ENCODE results near the gene PPY. TPM values are rescaled to one million over a fixed set of nuclear protein-coding genes. Genes with fewer than 3 reads are reported as not detected.

PPY gene
- total RNA-seq, 4 donors from 2014 or later: not detected

DNA sequence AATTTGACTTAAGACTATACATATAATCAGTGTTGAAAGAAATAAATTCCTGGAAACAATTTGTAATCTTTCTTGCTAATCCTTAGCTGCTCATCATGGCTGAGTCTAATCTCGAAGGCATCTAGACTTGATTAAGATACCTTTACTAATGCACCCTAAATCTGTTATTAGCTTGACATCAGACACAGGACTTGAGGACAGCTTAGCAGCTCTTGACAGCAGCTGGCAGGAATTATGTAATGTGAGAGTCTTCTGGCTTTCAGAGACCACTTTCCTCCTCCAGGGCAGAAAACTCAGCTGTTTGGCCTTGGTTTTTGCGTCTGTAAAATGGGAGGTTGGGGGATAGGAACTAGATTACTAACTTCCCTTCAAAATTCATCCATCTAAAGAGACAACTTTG lies 27.8 kb downstream of the PPY start:
- H3K4me1 ChIP-seq: peaks cover 0 to 12% (median 0%) of the 10 kb centered on the region in 3 donors
- no peak for TF ChIP-seq EP300 (IDR thresholded peaks at IDR 0.05)
- TF ChIP-seq POLR2AphosphoS5 (IDR thresholded peaks at IDR 0.05): no peak
- TF ChIP-seq CTCF (IDR thresholded peaks at IDR 0.05): no peak
- no peak for TF ChIP-seq POLR2A (IDR thresholded peaks at IDR 0.05)
- no peaks in the 10 kb centered on the region for H3K9me3 ChIP-seq
- H3K4me3 ChIP-seq: no peak overlapping the region
- H3K27ac ChIP-seq: no peak overlapping the region
- ATAC-seq: no peak
- H3K36me3 ChIP-seq: no peaks in the 10 kb centered on the region
- WGBS, 2 donors (ENCODE audit: low coverage in 1 of 2): 47 to 71% methylated on average over 2 of the region's 2 CpGs
- peaks cover 32% of the 10 kb centered on the region for H3K27me3 ChIP-seq

- Histone ChIP-seq H3K9me3 (no peaks in the 10 kb centered on the region), H3K27ac (no peak overlapping the region), H3K36me3 (no peaks in the 10 kb centered on the region), H3K4me1 (peaks cover 0 to 16% (median 1%) of the 10 kb centered on the region in 3 donors), H3K27me3 (peaks cover 23% of the 10 kb centered on the region), H3K4me3 (no peak overlapping the region)
- TF ChIP-seq EP300 (IDR thresholded peaks at IDR 0.05): no peak
- no peak for TF ChIP-seq POLR2AphosphoS5 (IDR thresholded peaks at IDR 0.05)
- no peak for TF ChIP-seq POLR2A (IDR thresholded peaks at IDR 0.05)
- no peak for TF ChIP-seq CTCF (IDR thresholded peaks at IDR 0.05)
- no peak for ATAC-seq
- 71% methylated on average over 3 of the region's 6 CpGs; no CpG with 5 or more reads in 1 of the 2 donors for WGBS, 2 donors (ENCODE audit: low coverage in 1 of 2)
Observed at GRCh38 chr17:43913584-43913983, 28.7 kb downstream of the PPY start.

DNA sequence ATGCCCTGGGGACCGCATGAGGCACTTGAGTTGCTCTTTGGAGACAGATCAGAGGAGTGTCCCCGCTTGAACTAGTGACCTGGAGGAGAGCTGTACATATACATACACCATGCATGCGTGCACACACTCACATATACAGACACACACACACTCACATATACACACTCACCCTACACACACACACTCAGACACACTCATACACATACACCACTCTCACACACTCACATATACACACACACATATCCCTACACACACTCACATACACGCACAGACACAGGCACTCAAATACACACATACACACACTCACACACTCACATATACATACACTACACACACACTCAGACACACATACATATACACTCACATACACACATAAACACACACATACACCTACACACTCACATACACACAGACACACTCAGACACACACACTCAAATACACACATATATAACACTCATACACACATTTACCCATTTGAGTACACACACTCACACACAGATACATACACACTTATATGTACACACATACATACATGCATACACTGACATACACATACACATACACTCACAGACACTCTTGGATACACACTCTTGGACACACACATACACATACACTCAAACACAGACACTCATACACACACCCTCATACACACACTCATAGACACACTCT lies 29.5 kb downstream of the PPY start:
- no peak overlapping the region for H3K4me3 ChIP-seq
- H3K27ac ChIP-seq: no peak overlapping the region
- H3K9me3 ChIP-seq: no peaks in the 10 kb centered on the region
- H3K36me3 ChIP-seq: no peaks in the 10 kb centered on the region
- H3K27me3 ChIP-seq: peaks cover 17% of the 10 kb centered on the region
- no peak for ATAC-seq
- no peak for TF ChIP-seq CTCF (IDR thresholded peaks at IDR 0.05)
- no peak for TF ChIP-seq EP300 (IDR thresholded peaks at IDR 0.05)
- no peak for TF ChIP-seq POLR2A (IDR thresholded peaks at IDR 0.05)
- TF ChIP-seq POLR2AphosphoS5 (IDR thresholded peaks at IDR 0.05): no peak
- 42 to 47% methylated on average over 4 of the region's 4 CpGs for WGBS, 2 donors (ENCODE audit: low coverage in 1 of 2)
- peaks cover 0 to 21% (median 4%) of the 10 kb centered on the region in 3 donors for H3K4me1 ChIP-seq

DNA sequence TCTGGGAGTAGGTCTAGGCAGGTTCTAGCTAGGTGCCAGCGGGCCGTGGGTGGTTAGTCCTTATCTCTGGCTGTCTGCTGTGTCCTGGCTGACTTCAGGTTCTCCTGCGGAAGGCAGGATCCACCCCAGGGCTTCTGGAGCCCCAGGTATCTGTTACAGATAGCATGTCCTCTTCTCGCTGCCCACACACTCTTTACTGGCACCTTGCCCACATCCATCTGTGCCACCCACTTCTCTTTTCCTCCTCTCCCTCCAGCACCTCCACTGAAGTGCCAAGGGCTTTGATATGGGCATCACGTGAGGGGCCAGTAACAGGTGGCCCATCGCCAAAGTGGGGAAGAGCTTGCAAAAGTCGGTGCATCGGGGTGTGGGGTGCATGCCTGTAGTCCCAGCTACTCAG lies 30.4 kb downstream of the PPY start:
- 34 to 58% methylated on average over 3 of the region's 8 CpGs for WGBS, 2 donors (ENCODE audit: low coverage in 1 of 2)
- H3K27ac ChIP-seq: no peak overlapping the region
- H3K4me3 ChIP-seq: no peak overlapping the region
- no peak for ATAC-seq
- no peaks in the 10 kb centered on the region for H3K36me3 ChIP-seq
- H3K4me1 ChIP-seq: peaks cover 0 to 21% (median 4%) of the 10 kb centered on the region in 3 donors
- no peaks in the 10 kb centered on the region for H3K9me3 ChIP-seq
- peaks cover 8% of the 10 kb centered on the region for H3K27me3 ChIP-seq
- no peak for TF ChIP-seq POLR2AphosphoS5 (IDR thresholded peaks at IDR 0.05)
- TF ChIP-seq EP300 (IDR thresholded peaks at IDR 0.05): no peak
- no peak for TF ChIP-seq CTCF (IDR thresholded peaks at IDR 0.05)
- TF ChIP-seq POLR2A (IDR thresholded peaks at IDR 0.05): no peak

DNA sequence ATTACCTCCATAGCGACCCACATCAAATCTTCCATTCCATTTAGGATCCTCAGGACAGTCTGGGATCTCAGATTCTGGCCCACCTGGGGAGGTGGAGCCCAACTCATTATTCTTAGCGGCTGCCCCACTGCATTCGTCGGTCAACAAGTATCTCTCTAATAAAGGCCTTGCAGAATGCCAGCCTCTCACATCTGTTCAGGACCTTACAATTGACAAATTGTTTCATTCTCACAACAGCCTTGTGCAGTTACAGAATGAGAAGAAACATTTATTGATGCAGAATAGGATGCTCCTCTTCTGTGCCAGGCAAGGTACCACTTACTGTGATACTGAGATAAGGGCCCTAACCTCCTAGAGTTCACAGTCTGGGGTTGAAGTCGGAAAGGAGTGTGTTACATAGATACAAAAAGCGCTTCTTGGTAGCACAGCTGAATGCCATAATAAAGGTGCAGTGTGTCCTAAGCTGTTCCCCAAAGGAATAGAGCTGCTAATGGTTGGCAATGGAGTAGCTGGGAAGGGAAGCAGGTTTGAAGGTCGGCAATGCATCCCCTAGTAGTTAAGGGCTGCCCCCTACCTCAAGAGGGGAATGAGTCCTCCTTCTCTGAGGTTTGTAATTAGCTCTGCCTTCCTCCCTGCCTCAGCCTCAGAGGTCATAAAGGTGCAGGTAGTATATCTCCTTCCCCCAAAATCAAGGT lies 32.6 kb downstream of the PPY start:
- no peak for ATAC-seq
- TF ChIP-seq POLR2A (IDR thresholded peaks at IDR 0.05): no peak
- no peak for TF ChIP-seq EP300 (IDR thresholded peaks at IDR 0.05)
- TF ChIP-seq POLR2AphosphoS5 (IDR thresholded peaks at IDR 0.05): no peak
- TF ChIP-seq CTCF (IDR thresholded peaks at IDR 0.05): no peak
- WGBS, 2 donors (ENCODE audit: low coverage in 1 of 2): 49 to 74% methylated on average over 5 to 6 of the region's 7 CpGs
- no peaks in the 10 kb centered on the region for H3K36me3 ChIP-seq
- no peaks in the 10 kb centered on the region for H3K9me3 ChIP-seq
- no peak overlapping the region for H3K27ac ChIP-seq
- H3K4me1 ChIP-seq: peaks cover 0 to 43% (median 15%) of the 10 kb centered on the region in 3 donors
- no peak overlapping the region for H3K4me3 ChIP-seq
- peaks cover 21% of the 10 kb centered on the region for H3K27me3 ChIP-seq
